Caco-2 (cell line): ENCODE data around the gene COL9A3. TPM values are rescaled to one million over a fixed set of nuclear protein-coding genes. Genes with fewer than 3 reads are reported as not detected.
A peak's percentile ranks its signal among the peaks of the same experiment; 100 is the strongest.

Experiments used
- BruUV-seq: library from RNA; stranded (reverse); fragments of 400-500 nt; replicated peaks from 2 replicates; lab custom pipeline; 2021; lab: Mats Ljungman, UMichigan
- CTCF ChIA-PET: fragments of 300-600 bp; sonication (Branson Sonifier 250); formaldehyde crosslinking; loops from one replicate; lab custom pipeline; 2022; ENCODE audit warnings: antibody characterized with exemption; lab: Charles Lee
- POLR2A ChIA-PET: fragments of 300-600 bp; sonication (Branson Sonifier 250); formaldehyde crosslinking; loops from one replicate; lab custom pipeline; 2022; ENCODE audit warnings: antibody characterized with exemption; lab: Charles Lee
- DNase-seq, 2 experiments: peaks; one replicate each; pipeline versions ENCODE4 v3.0.0 to v3.0.0-alpha.2; 2020 to 2022
- H3K27me3 ChIP-seq: replicated peaks from 2 replicates; pipeline ENCODE4 v1.6.0; 2011; ENCODE audit warnings: low read length; ENCODE audit not compliant: control insufficient read depth, insufficient read depth
- H3K36me3 ChIP-seq: 2 replicates; pipeline ENCODE4 v1.5.1; 2011; ENCODE audit warnings: low read length; ENCODE audit not compliant: control insufficient read depth, insufficient read depth
- H3K4me1 ChIP-seq: fragments of 250-450 bp; sonication (Bioruptor Pico); 2 replicates; pipeline ENCODE4 v1.5.1; 2020; ENCODE audit warnings: mild to moderate bottlenecking
- H3K4me3 ChIP-seq: 2 replicates; pipeline ENCODE4 v1.5.1; 2011; ENCODE audit warnings: low read depth, mild to moderate bottlenecking, control low read depth, low read length
- H3K9me3 ChIP-seq: fragments of 250-450 bp; sonication (Bioruptor Pico); 2 replicates; pipeline ENCODE4 v1.5.1; 2020; ENCODE audit warnings: mild to moderate bottlenecking, moderate library complexity
- H3K27ac Mint-ChIP-seq: one replicate; pipeline ENCODE4 v1.8.0; 2022; ENCODE audit warnings: mixed read lengths; ENCODE audit not compliant: unreplicated experiment
- H3K27me3 Mint-ChIP-seq: one replicate; pipeline ENCODE4 v1.8.0; 2022; ENCODE audit warnings: mixed read lengths; ENCODE audit not compliant: insufficient read depth, unreplicated experiment
- H3K36me3 Mint-ChIP-seq: one replicate; pipeline ENCODE4 v1.8.0; 2022; ENCODE audit warnings: mild to moderate bottlenecking, mixed read lengths; ENCODE audit not compliant: insufficient read depth, unreplicated experiment
- H3K4me1 Mint-ChIP-seq: one replicate; pipeline ENCODE4 v1.8.0; 2022; ENCODE audit warnings: low read depth, mixed read lengths; ENCODE audit not compliant: unreplicated experiment
- H3K4me3 Mint-ChIP-seq: one replicate; pipeline ENCODE4 v1.8.0; 2022; ENCODE audit warnings: mild to moderate bottlenecking, moderate library complexity, mixed read lengths; ENCODE audit not compliant: unreplicated experiment
- H3K9me3 Mint-ChIP-seq: one replicate; pipeline ENCODE4 v1.8.0; 2022; ENCODE audit warnings: mixed read lengths; ENCODE audit not compliant: unreplicated experiment
- intact Hi-C: fragments of 100-400 bp; cut with micrococcal nuclease; formaldehyde crosslinking; loops from one replicate; pipeline ENCODE4 v1.10.0; 2022; ENCODE audit not compliant: unreplicated experiment
- total RNA-seq: library from RNA; stranded (reverse); gene quantifications from 2 replicates; pipeline ENCODE4 v1.2.3, GENCODE V29; 2022
- TF ChIP-seq, protein P1 (sequence below), 2 experiments: fragments of 200-600 bp in 1 of 2; IDR thresholded peaks; 1 replicate in 1 of 2; 2 replicates in 1 of 2; pipeline versions ENCODE4 v1.5.1 to v1.8.0; 2011 to 2022; ENCODE audit warnings: antibody characterized with exemption in 1 of 2, control low read depth in 1 of 2, inconsistent platforms in 1 of 2, low read depth in 1 of 2, low read length in 1 of 2, mild to moderate bottlenecking in 1 of 2, moderate library complexity in 1 of 2; ENCODE audit not compliant: insufficient read depth in 1 of 2, severe bottlenecking in 1 of 2, unreplicated experiment in 1 of 2

The COL9A3 gene
- total RNA-seq, 1 experiment from 2014 or later = 6.4 TPM

DNA sequence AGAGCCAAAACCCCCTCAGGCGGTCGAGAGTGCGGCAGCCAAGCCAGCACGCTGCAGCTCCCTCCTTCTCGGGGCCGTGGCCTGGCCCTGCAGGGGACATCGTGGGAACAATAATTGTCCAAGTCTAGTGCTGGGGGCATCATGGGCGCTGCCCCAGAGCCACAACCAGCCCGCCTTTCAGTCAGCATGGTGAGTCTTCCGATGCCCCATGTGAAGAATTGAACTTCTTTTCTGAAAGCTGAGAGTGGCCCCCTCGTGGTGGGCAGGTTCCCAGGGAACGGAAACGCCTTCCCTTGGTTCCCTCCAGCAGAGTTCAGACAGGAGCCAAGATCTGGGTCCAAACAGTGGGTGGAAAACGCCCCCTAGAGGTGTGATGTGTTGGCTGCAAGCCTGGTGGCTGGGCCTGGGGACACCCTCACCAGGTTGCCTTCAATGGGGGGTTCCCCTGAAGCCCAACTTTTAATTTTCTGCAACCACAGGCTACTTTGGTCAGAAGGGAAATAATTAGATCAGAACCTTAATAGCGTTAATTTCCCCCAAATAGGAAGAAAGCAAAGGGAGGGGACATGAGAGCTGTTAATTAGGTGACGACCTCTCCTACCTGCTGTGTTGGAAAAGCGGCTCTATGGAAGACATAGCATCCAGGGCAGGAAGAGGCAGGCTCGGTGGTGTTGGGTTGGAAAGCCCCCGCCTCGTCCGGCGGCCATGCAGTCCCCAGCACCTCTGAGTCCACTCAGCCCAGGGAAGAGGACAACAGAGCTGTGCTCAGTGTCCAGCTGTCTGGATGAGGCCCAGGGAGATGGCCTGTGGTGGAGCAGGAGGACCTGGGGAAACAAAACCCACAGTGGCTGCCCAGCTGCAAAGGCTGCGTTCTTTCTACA, 25.3 kb upstream of the COL9A3 start:
- Mint-ChIP-seq H3K27ac (no peak overlapping the region), H3K9me3 (no peaks in the 10 kb centered on the region), H3K27me3 (no peaks in the 10 kb centered on the region), H3K4me3 (no peak overlapping the region), H3K36me3 (peaks cover 28% of the 10 kb centered on the region), H3K4me1 (no peaks in the 10 kb centered on the region)
- no peaks in the 10 kb centered on the region for H3K27me3 ChIP-seq
- intact Hi-C loops = loop anchor here (1.0 to 10.0 kb wide), 5 partner anchors 64 to 487 kb away; partner anchors contain the start of gene ADRM1
- H3K36me3 ChIP-seq = no peaks in the 10 kb centered on the region
- peak; percentile 95 to 96 for DNase-seq
- BruUV-seq = no TSS peak
- no peaks in the 10 kb centered on the region for H3K9me3 ChIP-seq
- TF ChIP-seq, protein P1, sequence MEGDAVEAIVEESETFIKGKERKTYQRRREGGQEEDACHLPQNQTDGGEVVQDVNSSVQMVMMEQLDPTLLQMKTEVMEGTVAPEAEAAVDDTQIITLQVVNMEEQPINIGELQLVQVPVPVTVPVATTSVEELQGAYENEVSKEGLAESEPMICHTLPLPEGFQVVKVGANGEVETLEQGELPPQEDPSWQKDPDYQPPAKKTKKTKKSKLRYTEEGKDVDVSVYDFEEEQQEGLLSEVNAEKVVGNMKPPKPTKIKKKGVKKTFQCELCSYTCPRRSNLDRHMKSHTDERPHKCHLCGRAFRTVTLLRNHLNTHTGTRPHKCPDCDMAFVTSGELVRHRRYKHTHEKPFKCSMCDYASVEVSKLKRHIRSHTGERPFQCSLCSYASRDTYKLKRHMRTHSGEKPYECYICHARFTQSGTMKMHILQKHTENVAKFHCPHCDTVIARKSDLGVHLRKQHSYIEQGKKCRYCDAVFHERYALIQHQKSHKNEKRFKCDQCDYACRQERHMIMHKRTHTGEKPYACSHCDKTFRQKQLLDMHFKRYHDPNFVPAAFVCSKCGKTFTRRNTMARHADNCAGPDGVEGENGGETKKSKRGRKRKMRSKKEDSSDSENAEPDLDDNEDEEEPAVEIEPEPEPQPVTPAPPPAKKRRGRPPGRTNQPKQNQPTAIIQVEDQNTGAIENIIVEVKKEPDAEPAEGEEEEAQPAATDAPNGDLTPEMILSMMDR (IDR thresholded peaks at IDR 0.05; ENCODE audit: insufficient read depth in 1 of 2, low read depth in 1 of 2, low read length in 1 of 2, severe bottlenecking in 1 of 2, unreplicated experiment in 1 of 2) = peak; percentile 99 to 100
- CTCF ChIA-PET = interaction anchor here (0.5 to 2.4 kb wide), 35 partner anchors 9 to 993 kb away, joined by 3 to 25 read pairs (median 4); partner anchors contain the start of gene NTSR1
- POLR2A ChIA-PET = no interaction called here
- peaks cover 5% of the 10 kb centered on the region for H3K4me1 ChIP-seq
- no peak overlapping the region for H3K4me3 ChIP-seq

DNA sequence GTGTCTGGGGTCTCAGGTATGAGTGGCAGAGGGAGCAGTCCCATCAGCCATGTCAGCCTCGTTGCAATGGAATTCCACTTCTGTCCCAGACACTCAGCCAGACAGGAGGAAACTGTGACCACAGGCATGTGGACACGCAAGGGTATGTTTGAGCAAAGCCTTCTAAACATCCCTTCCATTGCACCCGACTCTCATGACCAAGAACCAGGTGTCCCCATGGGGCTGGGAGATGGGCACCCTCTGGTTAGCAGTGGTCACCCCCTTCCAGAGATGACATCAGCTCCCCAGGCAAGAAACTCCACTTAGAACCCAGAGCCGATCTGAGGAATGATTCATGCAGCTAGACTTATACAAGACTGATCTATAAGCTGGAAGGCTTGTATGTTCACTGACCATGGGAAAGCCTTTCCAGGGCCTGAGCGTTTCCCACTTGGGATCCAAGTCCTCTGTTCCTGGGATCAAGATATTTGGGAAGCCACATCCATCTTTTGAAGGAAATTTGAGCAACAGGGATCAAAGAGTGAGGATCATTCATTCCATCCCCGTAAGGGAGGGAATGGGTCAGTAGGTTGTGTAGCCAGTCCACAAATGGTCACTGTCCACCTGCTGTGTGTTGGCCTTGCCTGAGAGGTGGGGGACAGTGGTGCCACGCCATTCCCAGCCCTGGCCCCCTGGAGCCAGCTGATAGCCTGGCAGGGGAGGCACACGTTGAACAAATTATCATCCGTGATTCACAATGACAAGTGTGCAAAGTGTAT, 24.5 kb upstream of the COL9A3 start:
- intact Hi-C loops = loop anchor here (5.0 to 10.0 kb wide), 3 partner anchors 65 to 488 kb away; partner anchors contain the start of gene ADRM1
- Histone ChIP-seq H3K9me3 (no peaks in the 10 kb centered on the region), H3K4me1 (peaks cover 10% of the 10 kb centered on the region), H3K27me3 (no peaks in the 10 kb centered on the region), H3K36me3 (no peaks in the 10 kb centered on the region; the same call in 1 of the 2 replicates), H3K4me3 (no peak overlapping the region)
- H3K4me3 Mint-ChIP-seq = no peak overlapping the region
- no peak for DNase-seq
- H3K36me3 Mint-ChIP-seq = peaks cover 33% of the 10 kb centered on the region
- BruUV-seq = no TSS peak
- TF ChIP-seq, protein P1 (IDR thresholded peaks at IDR 0.05; ENCODE audit: insufficient read depth in 1 of 2, low read depth in 1 of 2, low read length in 1 of 2, severe bottlenecking in 1 of 2, unreplicated experiment in 1 of 2) = no peak
- ChIA-PET CTCF (interaction anchor here (0.5 to 2.4 kb wide), 22 partner anchors 10 to 362 kb away, joined by 3 to 25 read pairs (median 6); partner anchors contain the start of gene NTSR1), POLR2A (no interaction called here)
- H3K27me3 Mint-ChIP-seq = no peaks in the 10 kb centered on the region
- H3K4me1 Mint-ChIP-seq = peaks cover 2% of the 10 kb centered on the region
- H3K27ac Mint-ChIP-seq = no peak overlapping the region
- no peaks in the 10 kb centered on the region for H3K9me3 Mint-ChIP-seq
